ENCODE results near the gene FARSB.
A peak's percentile ranks its signal among the peaks of the same experiment; 100 is the strongest.
"Not testable (repeated sequence)": the region's sequence is repeated elsewhere in the genome, so short reads cannot be mapped to it uniquely, and the experiment has no call there.

Gene FARSB

GRCh38 chr2:222655787-222656525, at the start of gene FARSB:
FARSB (minus strand) TSS chr2:222656092; CDS start chr2:222656073, 19 bp downstream.
- TF ChIP-seq, protein P1, sequence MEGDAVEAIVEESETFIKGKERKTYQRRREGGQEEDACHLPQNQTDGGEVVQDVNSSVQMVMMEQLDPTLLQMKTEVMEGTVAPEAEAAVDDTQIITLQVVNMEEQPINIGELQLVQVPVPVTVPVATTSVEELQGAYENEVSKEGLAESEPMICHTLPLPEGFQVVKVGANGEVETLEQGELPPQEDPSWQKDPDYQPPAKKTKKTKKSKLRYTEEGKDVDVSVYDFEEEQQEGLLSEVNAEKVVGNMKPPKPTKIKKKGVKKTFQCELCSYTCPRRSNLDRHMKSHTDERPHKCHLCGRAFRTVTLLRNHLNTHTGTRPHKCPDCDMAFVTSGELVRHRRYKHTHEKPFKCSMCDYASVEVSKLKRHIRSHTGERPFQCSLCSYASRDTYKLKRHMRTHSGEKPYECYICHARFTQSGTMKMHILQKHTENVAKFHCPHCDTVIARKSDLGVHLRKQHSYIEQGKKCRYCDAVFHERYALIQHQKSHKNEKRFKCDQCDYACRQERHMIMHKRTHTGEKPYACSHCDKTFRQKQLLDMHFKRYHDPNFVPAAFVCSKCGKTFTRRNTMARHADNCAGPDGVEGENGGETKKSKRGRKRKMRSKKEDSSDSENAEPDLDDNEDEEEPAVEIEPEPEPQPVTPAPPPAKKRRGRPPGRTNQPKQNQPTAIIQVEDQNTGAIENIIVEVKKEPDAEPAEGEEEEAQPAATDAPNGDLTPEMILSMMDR (conservative IDR thresholded peaks at IDR 0.05; ENCODE audit: low read depth, low read length), result no peak
- peak within 1 kb of the TSS; percentile 97 for H3K4me3 ChIP-seq (ENCODE audit: low read length)

GRCh38 chr2:222703886-222704285, 48.0 kb upstream of the FARSB start:
- TF ChIP-seq, protein P1 (conservative IDR thresholded peaks at IDR 0.05; ENCODE audit: low read depth, low read length), result no peak
- no peak overlapping the region for H3K4me3 ChIP-seq (ENCODE audit: low read length)
- DNase-seq (ENCODE audit: low read depth), result no peak

More at GRCh38 chr2:222655787-222656525, at the start of gene FARSB:
- DNase-seq (ENCODE audit: low read depth), result peak; percentile 81

GRCh38 chr2:222703091-222703490, 47.2 kb upstream of the FARSB start:
- no peak overlapping the region for H3K4me3 ChIP-seq (ENCODE audit: low read length)
- DNase-seq (ENCODE audit: low read depth), result no peak
- TF ChIP-seq, protein P1 (conservative IDR thresholded peaks at IDR 0.05; ENCODE audit: low read depth, low read length), result no peak

DNA sequence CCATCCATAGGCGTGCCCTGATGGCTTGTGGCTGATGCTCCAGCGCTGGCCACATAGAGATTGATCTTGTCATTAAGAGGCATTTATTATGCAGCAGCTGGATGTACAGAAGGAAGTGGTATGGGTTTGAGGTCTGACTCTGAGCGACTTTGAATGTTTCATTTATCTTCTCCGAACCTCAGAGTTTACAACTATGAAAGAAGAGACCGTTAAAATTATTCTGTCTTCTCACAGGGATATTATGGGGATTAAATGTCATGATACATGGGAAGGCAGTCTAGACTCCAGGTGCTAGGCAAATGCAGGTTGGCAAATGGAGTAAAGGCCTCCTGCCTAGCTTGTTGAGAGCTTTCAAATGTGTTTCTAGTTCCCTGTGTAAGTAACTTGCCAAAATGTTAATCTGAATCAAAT, 45.8 kb upstream of the FARSB start:
- H3K4me3 ChIP-seq (ENCODE audit: low read length), result no peak overlapping the region
- no peak for DNase-seq (ENCODE audit: low read depth)
- TF ChIP-seq, protein P1 (conservative IDR thresholded peaks at IDR 0.05; ENCODE audit: low read depth, low read length), result no peak

- DNase-seq (ENCODE audit: low read depth), result no peak
- H3K4me3 ChIP-seq (ENCODE audit: low read length), result no peak overlapping the region
- TF ChIP-seq, protein P1 (conservative IDR thresholded peaks at IDR 0.05; ENCODE audit: low read depth, low read length), result no peak
These were observed 45.3 kb upstream of the FARSB start for GRCh38 chr2:222701233-222701632.

DNA sequence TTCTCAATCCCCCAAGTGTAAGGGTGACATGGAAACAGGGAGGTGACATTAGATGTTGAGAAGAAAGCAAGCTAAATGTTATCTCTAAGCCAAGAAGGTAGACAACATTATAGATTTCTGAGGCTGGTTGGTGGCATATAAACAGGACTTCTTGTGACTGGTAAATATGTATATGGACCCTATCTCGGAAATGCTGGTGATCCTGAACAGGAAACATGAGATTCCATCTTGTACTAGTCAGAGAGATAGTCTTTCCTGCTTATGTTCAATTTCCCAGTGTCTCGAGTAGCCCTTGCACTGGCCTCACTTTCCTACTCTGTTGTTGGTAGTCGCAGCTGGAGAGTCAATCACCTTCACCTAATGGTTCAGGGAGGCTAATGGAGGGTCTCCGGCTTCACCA, 42.4 kb upstream of the FARSB start:
- H3K4me3 ChIP-seq (ENCODE audit: low read length), result no peak overlapping the region
- TF ChIP-seq, protein P1 (conservative IDR thresholded peaks at IDR 0.05; ENCODE audit: low read depth, low read length), result no peak
- DNase-seq (ENCODE audit: low read depth), result no peak

GRCh38 chr2:222693837-222694236, 37.9 kb upstream of the FARSB start:
- TF ChIP-seq, protein P1 (conservative IDR thresholded peaks at IDR 0.05; ENCODE audit: low read depth, low read length), result no peak

DNA sequence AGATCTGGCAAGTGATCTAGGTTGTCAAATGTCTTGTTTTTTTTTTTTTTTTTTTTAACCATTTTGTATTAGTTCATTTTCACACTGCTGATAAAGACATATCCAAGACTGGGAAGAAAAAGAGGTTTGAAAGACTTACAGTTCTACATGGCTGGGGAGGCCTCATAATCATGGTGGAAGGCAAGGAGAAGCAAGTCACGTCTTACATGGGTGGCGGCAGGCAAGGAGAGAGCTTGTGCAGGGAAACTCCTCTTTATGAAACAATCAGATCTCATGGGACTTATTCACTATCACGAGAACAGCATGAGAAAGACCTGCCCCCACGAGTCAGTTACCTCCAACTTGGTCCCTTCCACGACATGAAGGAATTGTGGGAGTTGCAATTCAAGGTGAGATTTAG, 37.5 kb upstream of the FARSB start:
- H3K4me3 ChIP-seq (ENCODE audit: low read length); DNase-seq (ENCODE audit: low read depth): not testable (repeated sequence)

More at GRCh38 chr2:222693837-222694236, 37.9 kb upstream of the FARSB start:
- no peak overlapping the region for H3K4me3 ChIP-seq (ENCODE audit: low read length)
- no peak for DNase-seq (ENCODE audit: low read depth)
